Stomach (tissue), 9 donors: Measurements from ENCODE around the gene EDIL3. TPM values are rescaled to one million over a fixed set of nuclear protein-coding genes. Genes with fewer than 3 reads are reported as not detected.
"Not testable (repeated sequence)": the region's sequence is repeated elsewhere in the genome, so short reads cannot be mapped to it uniquely, and the experiment has no call there.

Experiments
- DNase-seq, 2 donors: peaks; one replicate each; pipeline versions ENCODE4 v3.0.0 to v3.0.0-alpha.2; 2013 to 2019
- H3K27ac ChIP-seq, 5 donors: fragments of 200-600 bp in 4 of 5; sonication (generic) in 4 of 5; one replicate each; pipeline ENCODE4 v1.5.1; 2013 to 2019; ENCODE audit warnings: mild to moderate bottlenecking in 1 of 5, moderate library complexity in 1 of 5
- H3K27me3 ChIP-seq, 3 donors: fragments of 200-600 bp; sonication (generic); one replicate each; pipeline ENCODE4 v1.5.1; 2017 to 2019; ENCODE audit warnings: mixed run types in 1 of 3
- H3K36me3 ChIP-seq, 4 donors: fragments of 200-600 bp; sonication (generic); 1 replicate in 3 of 4; 2 replicates in 1 of 4; pipeline ENCODE4 v1.5.1; 2016 to 2019
- H3K4me1 ChIP-seq, 4 donors: fragments of 200-600 bp; sonication (generic); one replicate each; pipeline ENCODE4 v1.5.1; 2016 to 2019
- H3K4me3 ChIP-seq, 4 donors: fragments of 200-600 bp; sonication (generic) in 3 of 4; one replicate each; pipeline ENCODE4 v1.5.1; 2016 to 2019; ENCODE audit warnings: mild to moderate bottlenecking in 1 of 4
- H3K9me3 ChIP-seq, 4 donors: fragments of 200-600 bp; sonication (generic); one replicate each; pipeline ENCODE4 v1.5.1; 2016 to 2019
- EP300 ChIP-seq: sonication (generic); formaldehyde crosslinking; IDR thresholded peaks from one replicate; pipeline ENCODE4 v1.6.1; 2017; ENCODE audit warnings: antibody characterized with exemption
- POLR2A ChIP-seq, 4 donors: fragments of 450-650 bp; IDR thresholded peaks; one replicate each; pipeline ENCODE4 v1.6.1; 2016; ENCODE audit warnings: antibody characterized with exemption in 4 of 4, control low read depth in 2 of 4, mild to moderate bottlenecking in 1 of 4, moderate library complexity in 1 of 4
- POLR2AphosphoS5 ChIP-seq, 3 donors: sonication (generic); formaldehyde crosslinking; IDR thresholded peaks; one replicate each; pipeline ENCODE4 v1.6.1; 2016; ENCODE audit warnings: antibody characterized with exemption in 3 of 3
- WGBS, 5 donors: extraction: QIAGEN DNeasy Blood & Tissue Kit in 3 of 5; methylation state at CpG; one replicate each; pipeline versions ENCODE4 v1.1.5 to v1.1.7; 2013 to 2018; 5-methylcytosine and 5-hydroxymethylcytosine counted together
- intact Hi-C: fragments of 100-400 bp; cut with DNase I; formaldehyde crosslinking; loops from one replicate; pipeline ENCODE4 v1.15.1; 2023; ENCODE audit warnings: low total_unique reads
- polyA plus RNA-seq, 3 donors: library from polyadenylated mRNA; stranded (reverse); fragments of 200-250 nt; gene quantifications; one replicate each; pipeline ENCODE4 v1.2.3, GENCODE V29; 2013
- total RNA-seq, 5 donors: library from RNA; depleted of rRNA; stranded (reverse); fragments of >200 nt; gene quantifications; one replicate each; pipeline versions ENCODE4 v1.1.0 to v1.2.3, GENCODE V29; 2014 to 2016
- TF ChIP-seq, protein P1 (sequence below), 7 experiments: fragments of 450-650 bp in 4 of 7; fragments of 200-600 bp in 3 of 7; sonication (generic) in 3 of 7; IDR thresholded peaks; one replicate each; pipeline ENCODE4 v1.5.1; 2016 to 2019; ENCODE audit warnings: antibody characterized with exemption in 7 of 7, control low read depth in 2 of 7, mild to moderate bottlenecking in 1 of 7
- donor health status: healthy with polysubstance abuse.
- donor health status: Bipolar disorder and iron deficiency.
- donor health status: healthy.

The EDIL3 gene
- total and polyA plus RNA-seq, 8 donors, result 2.3 to 75.0 (median 14.4) TPM

DNA sequence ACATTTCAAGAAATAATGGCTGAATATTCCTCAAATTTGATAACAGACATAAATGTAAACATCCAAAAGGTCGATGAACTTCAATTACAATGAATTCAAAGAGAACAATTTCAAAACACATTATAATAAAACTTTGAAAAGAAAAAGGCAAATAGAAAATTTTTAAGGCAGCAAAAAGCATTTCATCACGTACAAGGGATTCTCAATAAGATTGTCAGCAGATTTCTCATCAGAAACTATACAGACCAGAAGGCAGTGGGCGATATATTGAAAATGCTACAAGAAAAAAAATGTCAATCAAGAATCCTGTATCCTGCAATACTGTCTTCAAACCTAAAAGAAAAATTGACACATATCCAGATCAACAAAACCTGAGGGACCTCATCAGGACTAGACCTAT lies 62.0 kb downstream of the EDIL3 start:
- WGBS, 5 donors, result 73 to 91% (median 82%) methylated on average over 3 of the region's 3 CpGs
- intact Hi-C loops, result no loop called here

DNA sequence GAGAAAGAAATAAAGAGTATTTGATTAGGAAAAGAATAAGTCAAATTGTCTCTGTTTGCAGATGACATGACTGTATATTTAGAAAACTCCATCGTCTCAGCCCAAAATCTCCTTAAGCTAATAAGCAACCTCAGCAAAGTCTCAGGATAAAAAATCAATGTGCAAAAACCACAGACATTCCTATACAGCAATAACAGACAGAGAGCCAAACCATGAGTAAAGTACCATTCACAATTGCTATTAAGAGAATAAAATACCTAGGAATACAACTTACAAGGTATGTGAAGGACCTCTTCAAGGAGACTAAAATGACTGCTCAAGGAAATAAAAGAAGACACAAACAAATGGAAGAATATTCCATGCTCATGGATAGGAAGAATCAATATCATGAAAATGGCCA lies 66.9 kb downstream of the EDIL3 start:
- intact Hi-C loops, H3K4me1 ChIP-seq, H3K27ac ChIP-seq, H3K4me3 ChIP-seq, H3K27me3 ChIP-seq, DNase-seq, H3K36me3 ChIP-seq: not testable (repeated sequence)
- peaks cover 0 to 21% (median 2%) of the 10 kb centered on the region in 4 donors for H3K9me3 ChIP-seq
- WGBS, 5 donors, result 62 to 83% (median 77%) methylated on average over 1 of the region's 1 CpG

More for the DNA sequence above, 62.0 kb downstream of the EDIL3 start:
- Histone ChIP-seq H3K27me3 (no peaks in the 10 kb centered on the region), H3K4me1 (no peaks in the 10 kb centered on the region), H3K36me3 (no peaks in the 10 kb centered on the region), H3K4me3 (no peak overlapping the region), H3K9me3 (peaks cover 0 to 23% (median 2%) of the 10 kb centered on the region in 4 donors), H3K27ac (no peak overlapping the region)
- TF ChIP-seq, protein P1, sequence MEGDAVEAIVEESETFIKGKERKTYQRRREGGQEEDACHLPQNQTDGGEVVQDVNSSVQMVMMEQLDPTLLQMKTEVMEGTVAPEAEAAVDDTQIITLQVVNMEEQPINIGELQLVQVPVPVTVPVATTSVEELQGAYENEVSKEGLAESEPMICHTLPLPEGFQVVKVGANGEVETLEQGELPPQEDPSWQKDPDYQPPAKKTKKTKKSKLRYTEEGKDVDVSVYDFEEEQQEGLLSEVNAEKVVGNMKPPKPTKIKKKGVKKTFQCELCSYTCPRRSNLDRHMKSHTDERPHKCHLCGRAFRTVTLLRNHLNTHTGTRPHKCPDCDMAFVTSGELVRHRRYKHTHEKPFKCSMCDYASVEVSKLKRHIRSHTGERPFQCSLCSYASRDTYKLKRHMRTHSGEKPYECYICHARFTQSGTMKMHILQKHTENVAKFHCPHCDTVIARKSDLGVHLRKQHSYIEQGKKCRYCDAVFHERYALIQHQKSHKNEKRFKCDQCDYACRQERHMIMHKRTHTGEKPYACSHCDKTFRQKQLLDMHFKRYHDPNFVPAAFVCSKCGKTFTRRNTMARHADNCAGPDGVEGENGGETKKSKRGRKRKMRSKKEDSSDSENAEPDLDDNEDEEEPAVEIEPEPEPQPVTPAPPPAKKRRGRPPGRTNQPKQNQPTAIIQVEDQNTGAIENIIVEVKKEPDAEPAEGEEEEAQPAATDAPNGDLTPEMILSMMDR (IDR thresholded peaks at IDR 0.05), result no peak
- TF ChIP-seq EP300 (no peak), POLR2A (IDR thresholded peaks at IDR 0.05) (no peak), POLR2AphosphoS5 (IDR thresholded peaks at IDR 0.05) (no peak)
- DNase-seq, result no peak

DNA sequence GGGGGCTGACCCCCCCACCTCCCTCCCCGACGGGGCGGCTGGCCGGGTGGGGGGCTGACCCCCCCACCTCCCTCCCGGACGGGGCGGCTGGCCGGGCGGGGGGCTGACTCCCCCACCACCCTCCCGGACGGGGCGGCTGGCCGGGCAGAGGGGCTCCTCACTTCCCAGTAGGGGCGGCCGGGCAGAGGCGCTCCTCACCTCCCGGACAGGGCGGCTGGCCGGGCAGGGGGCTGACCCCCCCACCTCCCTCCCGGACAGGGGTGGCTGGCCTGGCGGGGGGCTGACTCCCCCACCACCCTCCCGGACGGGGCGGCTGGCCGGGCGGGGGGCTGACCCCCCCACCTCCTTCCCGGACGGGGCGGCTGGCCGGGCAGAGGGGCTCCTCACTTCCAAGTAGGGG lies 72.4 kb downstream of the EDIL3 start:
- H3K9me3 ChIP-seq, H3K36me3 ChIP-seq, H3K4me3 ChIP-seq, H3K27ac ChIP-seq, DNase-seq, H3K4me1 ChIP-seq, intact Hi-C loops, H3K27me3 ChIP-seq: not testable (repeated sequence)
- WGBS, 5 donors, result 80 to 98% (median 95%) methylated on average over 1 to 25 of the region's 30 CpGs

DNA sequence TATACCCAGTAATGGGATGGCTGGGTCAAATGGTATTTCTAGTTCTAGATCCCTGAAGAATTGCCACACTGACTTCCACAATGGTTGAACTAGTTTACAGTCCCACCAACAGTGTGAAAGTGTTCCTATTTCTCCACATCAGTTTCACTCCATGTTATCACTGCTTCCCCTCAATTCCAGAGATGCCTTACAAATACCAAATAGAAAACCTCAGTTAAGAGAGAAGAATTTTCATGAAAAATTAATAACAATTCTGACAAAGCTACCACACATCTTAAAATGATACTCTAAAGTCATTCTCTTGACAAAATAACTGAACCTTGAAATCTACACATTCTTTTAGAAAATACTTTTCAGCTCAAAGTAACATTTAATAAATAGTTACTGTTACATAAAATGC lies 74.8 kb downstream of the EDIL3 start:
- H3K27me3 ChIP-seq, H3K9me3 ChIP-seq, H3K4me3 ChIP-seq, H3K27ac ChIP-seq, intact Hi-C loops, H3K4me1 ChIP-seq, DNase-seq, H3K36me3 ChIP-seq: not testable (repeated sequence)

DNA sequence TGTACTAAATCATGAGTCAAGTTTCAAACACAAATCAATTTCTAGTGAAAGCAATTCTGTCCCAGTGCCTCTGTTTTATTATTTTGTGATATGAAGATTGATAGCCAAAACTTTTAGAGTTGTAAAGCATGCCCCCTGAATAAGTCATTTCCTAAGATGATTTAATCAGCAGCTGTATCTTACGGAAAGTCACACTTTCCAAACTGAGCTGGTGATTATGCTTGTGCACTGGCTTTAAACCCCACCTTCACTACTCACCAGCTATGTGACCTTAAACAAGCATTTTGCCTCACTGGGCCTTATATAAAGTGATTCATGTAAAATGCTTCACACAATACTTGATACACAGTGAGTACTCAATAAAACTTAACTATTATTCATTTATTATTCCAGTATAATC lies 78.1 kb downstream of the EDIL3 start:
- Histone ChIP-seq H3K4me1 (peaks cover 0 to 14% (median 0%) of the 10 kb centered on the region in 4 donors), H3K27ac (no peak overlapping the region), H3K4me3 (no peak overlapping the region), H3K36me3 (no peaks in the 10 kb centered on the region), H3K27me3 (no peaks in the 10 kb centered on the region), H3K9me3 (no peaks in the 10 kb centered on the region)
- TF ChIP-seq EP300, result no peak
- no peak for TF ChIP-seq POLR2AphosphoS5 (IDR thresholded peaks at IDR 0.05)
- TF ChIP-seq POLR2A (IDR thresholded peaks at IDR 0.05), result no peak
- TF ChIP-seq, protein P1 (IDR thresholded peaks at IDR 0.05), result no peak
- intact Hi-C loops, result no loop called here
- no peak for DNase-seq
- WGBS, 5 donors, result 80 to 90% (median 84%) methylated on average over 1 of the region's 1 CpG

DNA sequence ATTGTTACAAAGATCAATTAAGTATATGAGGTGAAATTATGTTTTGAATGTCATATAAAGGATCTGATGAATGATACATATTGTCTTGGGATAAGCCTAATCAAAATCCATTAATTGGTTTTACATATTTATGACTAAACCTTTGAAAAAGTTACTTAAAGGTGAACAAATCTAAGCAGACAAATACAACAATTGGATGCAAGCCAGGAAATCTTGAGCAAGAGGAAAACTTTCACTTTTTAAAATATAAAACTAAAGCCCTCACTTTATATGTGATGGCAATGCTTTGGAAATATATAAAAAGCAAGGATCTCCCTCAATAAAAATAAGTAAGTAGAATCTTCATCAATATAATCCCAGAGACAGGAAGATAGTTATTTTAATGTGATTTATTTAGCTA lies 80.1 kb downstream of the EDIL3 start:
- no peaks in the 10 kb centered on the region for H3K36me3 ChIP-seq
- DNase-seq, result no peak
- H3K9me3 ChIP-seq, result no peaks in the 10 kb centered on the region
- H3K27me3 ChIP-seq, result no peaks in the 10 kb centered on the region
- H3K4me3 ChIP-seq, result no peak overlapping the region
- no peak for TF ChIP-seq POLR2AphosphoS5 (IDR thresholded peaks at IDR 0.05)
- TF ChIP-seq, protein P1 (IDR thresholded peaks at IDR 0.05), result no peak
- TF ChIP-seq EP300, result no peak
- TF ChIP-seq POLR2A (IDR thresholded peaks at IDR 0.05), result no peak
- H3K27ac ChIP-seq, result no peak overlapping the region
- intact Hi-C loops, result no loop called here
- H3K4me1 ChIP-seq, result peaks cover 0 to 14% (median 0%) of the 10 kb centered on the region in 4 donors
